Kidney epithelial cell (primary cell): ENCODE results near the gene POLQ. TPM values are rescaled to one million over a fixed set of nuclear protein-coding genes. Genes with fewer than 3 reads are reported as not detected.

Experiments
- DNase-seq: peaks from one replicate; pipeline ENCODE4 v3.0.0-alpha.2; 2010; ENCODE audit warnings: low read depth
- H3K27me3 ChIP-seq: 2 replicates; pipeline ENCODE4 v1.6.0; 2011; ENCODE audit warnings: low read length; ENCODE audit not compliant: control insufficient read depth, insufficient read depth
- H3K36me3 ChIP-seq: 2 replicates; pipeline ENCODE4 v1.5.1; 2011; ENCODE audit warnings: low read length; ENCODE audit not compliant: control insufficient read depth, insufficient read depth
- H3K4me3 ChIP-seq: 2 replicates; pipeline ENCODE4 v1.5.1; 2011; ENCODE audit warnings: low read depth, mild to moderate bottlenecking, control low read depth, low read length
- total RNA-seq: library from RNA; depleted of rRNA; stranded (reverse); fragments of >200 nt; gene quantifications from 2 replicates; pipeline ENCODE4 v1.2.3, GENCODE V29; 2015
- TF ChIP-seq, protein P1 (sequence below): IDR thresholded peaks from 2 replicates; pipeline ENCODE4 v1.5.1; 2011; ENCODE audit warnings: mild to moderate bottlenecking, moderate library complexity, low read length, control low read depth, inconsistent platforms; ENCODE audit not compliant: insufficient read depth, poor library complexity, severe bottlenecking

POLQ gene
- total RNA-seq, 1 donor from 2014 or later, result 2.0 TPM

DNA sequence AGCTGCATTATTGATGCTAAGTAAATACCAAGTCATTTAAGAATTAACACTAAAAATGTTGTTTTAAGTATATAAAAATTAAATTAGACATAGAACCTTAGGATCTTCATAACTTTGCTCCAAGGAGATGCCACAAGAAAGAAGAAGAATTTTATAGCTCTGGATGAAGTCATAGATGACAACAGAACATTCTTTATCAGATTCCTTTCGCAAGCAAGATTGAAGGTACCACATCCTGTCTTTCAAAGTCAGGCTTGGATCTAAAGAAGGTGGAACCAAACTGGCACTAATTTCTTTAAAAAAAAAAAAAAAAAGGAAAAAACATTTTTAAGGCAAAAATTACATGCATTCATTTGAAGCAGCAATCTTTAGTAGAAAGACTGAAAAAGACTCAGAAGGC, 62.5 kb downstream of the POLQ start:
- DNase-seq, result peak; percentile 0
- H3K27me3 ChIP-seq, result no peaks in the 10 kb centered on the region
- no peaks in the 10 kb centered on the region for H3K36me3 ChIP-seq
- H3K4me3 ChIP-seq, result no peak overlapping the region
- TF ChIP-seq, protein P1, sequence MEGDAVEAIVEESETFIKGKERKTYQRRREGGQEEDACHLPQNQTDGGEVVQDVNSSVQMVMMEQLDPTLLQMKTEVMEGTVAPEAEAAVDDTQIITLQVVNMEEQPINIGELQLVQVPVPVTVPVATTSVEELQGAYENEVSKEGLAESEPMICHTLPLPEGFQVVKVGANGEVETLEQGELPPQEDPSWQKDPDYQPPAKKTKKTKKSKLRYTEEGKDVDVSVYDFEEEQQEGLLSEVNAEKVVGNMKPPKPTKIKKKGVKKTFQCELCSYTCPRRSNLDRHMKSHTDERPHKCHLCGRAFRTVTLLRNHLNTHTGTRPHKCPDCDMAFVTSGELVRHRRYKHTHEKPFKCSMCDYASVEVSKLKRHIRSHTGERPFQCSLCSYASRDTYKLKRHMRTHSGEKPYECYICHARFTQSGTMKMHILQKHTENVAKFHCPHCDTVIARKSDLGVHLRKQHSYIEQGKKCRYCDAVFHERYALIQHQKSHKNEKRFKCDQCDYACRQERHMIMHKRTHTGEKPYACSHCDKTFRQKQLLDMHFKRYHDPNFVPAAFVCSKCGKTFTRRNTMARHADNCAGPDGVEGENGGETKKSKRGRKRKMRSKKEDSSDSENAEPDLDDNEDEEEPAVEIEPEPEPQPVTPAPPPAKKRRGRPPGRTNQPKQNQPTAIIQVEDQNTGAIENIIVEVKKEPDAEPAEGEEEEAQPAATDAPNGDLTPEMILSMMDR, result no peak

DNA sequence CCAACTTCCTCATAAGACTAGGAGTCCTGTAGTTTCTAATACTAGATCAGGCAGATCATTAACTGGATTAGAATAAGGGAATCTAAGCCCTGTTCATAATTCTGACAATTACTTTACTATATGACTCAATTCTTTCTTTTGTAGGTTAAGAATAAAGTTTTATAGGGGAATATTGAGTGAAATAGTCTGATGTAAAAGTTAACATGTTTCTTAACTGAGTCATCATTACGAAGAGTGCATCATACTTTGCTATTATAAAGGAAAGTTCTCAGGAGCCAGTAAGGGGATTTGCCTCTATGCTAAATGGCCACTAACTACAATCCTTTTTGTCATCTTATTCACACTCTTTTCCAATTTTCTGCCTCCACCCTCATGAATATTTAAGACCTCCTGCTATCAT, 63.1 kb downstream of the POLQ start:
- DNase-seq, result peak; percentile 41
- TF ChIP-seq, protein P1, result no peak
- Histone ChIP-seq H3K36me3 (no peaks in the 10 kb centered on the region), H3K27me3 (no peaks in the 10 kb centered on the region), H3K4me3 (no peak overlapping the region)

DNA sequence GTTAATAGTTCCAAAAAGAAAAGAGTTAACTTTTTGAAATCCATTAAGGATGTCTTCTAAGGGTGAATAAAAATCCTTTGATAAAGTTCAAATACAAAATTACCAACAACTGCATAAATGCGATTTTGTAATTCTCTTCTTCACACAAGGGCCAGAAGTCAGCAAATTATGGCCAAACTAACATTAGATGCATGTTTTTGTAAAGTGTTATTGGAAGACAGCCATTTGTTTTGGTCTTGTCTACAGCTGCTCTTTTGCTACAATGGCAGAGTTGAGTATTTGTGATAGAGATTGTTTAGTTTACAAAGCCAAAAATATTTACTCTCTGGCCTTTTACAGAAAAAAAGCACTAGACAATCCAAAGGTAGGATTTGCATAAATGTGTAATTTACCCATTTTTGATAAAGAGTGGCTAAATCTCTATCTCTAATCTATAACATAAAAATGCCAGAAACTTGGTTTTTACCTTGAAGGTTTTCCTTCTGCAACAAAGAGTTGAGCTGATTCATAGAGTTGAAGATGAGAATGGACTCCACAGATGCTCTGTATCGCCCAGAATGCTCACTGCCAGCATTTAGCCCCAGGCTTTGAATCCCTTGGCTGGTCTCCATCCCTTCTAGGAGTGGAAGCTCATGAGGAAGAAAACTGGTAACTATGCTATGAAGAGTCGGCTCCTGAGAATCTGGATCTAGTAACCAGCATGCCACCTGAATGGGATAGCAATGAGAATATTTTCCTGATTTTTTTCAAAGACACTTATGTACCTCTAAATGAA, 64.5 kb downstream of the POLQ start:
- no peak for DNase-seq
- TF ChIP-seq, protein P1, result no peak
- H3K27me3 ChIP-seq, result no peaks in the 10 kb centered on the region
- H3K36me3 ChIP-seq, result no peaks in the 10 kb centered on the region
- no peak overlapping the region for H3K4me3 ChIP-seq

DNA sequence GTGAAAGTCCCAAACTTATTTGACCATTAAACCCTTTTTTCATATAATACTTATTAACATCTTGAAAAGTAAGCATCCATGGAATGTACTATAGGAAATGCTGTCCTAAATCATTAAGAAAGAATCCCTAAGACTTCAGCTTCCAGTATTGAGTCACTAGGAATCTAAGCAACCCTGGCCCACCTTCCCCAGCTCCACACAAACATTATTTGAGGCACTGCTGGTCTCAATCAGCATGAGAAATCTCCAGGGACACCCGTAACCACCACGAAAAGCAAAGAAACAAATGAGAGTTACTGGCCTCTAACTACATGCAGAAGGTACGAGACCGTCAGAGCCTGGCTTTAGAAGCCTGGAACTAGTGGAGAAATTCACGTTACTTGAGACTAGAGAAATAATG, 68.2 kb downstream of the POLQ start:
- no peak overlapping the region for H3K4me3 ChIP-seq
- TF ChIP-seq, protein P1, result no peak
- no peaks in the 10 kb centered on the region for H3K36me3 ChIP-seq
- DNase-seq, result peak; percentile 2
- H3K27me3 ChIP-seq, result no peaks in the 10 kb centered on the region

DNA sequence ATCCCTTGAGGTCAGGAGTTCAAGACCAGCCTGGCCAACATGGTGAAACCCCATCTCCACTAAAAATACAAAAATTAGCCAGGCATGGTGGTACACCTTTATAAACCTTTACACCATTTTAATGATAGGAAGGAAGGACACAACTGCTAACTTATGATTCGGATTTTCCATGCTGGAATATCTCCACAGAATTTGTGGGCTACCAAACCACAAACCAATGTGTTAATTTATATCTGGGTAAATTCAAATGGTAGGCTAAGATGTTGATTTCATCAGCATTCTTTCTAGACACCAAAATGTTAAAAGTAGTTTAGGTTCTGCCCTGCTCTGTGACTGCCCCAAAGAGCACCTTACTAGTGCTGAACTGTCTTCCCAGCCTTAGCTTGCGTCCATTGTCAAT, 72.8 kb downstream of the POLQ start:
- DNase-seq, result no peak
- no peaks in the 10 kb centered on the region for H3K27me3 ChIP-seq
- TF ChIP-seq, protein P1, result no peak
- H3K4me3 ChIP-seq, result no peak overlapping the region
- H3K36me3 ChIP-seq, result no peaks in the 10 kb centered on the region

DNA sequence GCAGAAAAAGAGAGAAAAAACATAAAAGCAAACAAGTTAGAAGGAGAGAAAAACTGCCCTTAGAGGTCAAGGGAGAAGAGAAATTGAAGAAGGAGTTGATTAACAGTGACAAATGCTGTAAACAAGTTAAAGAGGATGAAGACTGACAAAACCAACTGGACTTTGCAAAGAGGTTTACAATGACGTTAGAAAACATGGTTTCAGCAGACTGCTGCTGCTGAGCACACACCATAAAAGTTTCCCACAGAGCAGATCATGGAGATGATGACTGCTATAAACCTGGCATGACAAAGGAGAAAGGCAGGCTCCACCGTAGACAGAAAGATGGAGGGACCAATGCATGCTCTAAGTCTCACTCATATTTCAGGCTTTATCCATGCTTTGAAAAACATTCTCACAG, 78.7 kb downstream of the POLQ start:
- Histone ChIP-seq H3K36me3 (no peaks in the 10 kb centered on the region), H3K27me3 (no peaks in the 10 kb centered on the region), H3K4me3 (no peak overlapping the region)
- TF ChIP-seq, protein P1, result no peak
- no peak for DNase-seq
